ENCODE results near the gene FOXRED2.
A peak's percentile ranks its signal among the peaks of the same experiment; 100 is the strongest.

The FOXRED2 gene

DNA sequence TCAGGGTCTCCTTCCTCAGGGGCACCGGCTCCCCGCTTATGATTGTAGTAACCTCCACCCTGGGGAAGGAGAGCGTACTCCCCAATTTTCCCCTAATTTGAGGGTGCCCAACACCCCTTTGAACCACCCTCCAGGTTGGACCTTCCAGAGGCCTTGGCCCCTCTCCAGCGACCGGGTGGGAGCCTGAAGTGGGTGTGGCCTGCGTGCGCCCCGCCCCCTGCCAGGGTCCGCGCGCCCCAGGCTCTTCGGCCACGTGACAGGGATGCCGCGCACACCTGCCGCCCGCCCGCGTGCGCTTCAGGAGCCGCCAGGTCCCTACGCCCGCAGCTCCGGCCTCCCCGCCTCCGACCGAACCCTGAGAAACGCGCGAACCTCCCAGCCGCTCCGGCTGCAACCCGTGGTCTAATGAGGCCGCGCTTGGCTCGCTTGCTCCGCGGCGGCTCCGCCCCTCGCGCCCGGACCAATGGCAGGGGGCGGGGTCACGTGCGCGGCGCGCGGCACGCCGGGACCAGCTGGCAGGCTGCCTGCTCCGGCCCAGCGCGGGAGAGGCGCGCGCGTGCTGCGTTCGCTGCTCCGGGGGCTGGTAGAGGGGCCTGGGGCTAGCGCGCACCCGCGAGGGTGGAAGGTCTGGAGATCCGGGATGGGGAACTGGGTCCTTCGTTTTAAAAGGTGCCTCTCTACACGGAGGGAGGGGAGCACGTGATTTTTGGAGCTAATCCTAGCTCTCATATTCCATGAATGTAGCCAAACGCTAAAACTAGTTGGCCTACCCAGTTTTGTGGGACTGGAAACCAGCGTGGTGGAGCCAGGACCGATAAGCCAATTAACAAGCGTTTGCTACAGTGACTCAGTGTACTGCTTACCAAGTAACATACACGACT, at the start of gene FOXRED2:
Gene FOXRED2, minus strand, starts transcription at position 404 of the 881 bp plus-strand sequence. CDS start 618 bp downstream, outside the sequence.
- H3K4me3 Mint-ChIP-seq = peak within 1 kb of the TSS; percentile 76
- peak; percentile 89 to 90 for DNase-seq (ENCODE audit: low spot score in 2 of 2)
- ATAC-seq (ENCODE audit: low read depth) = peak; percentile 98
- no peak within 1 kb of the TSS for H3K27ac Mint-ChIP-seq
- H3K36me3 Mint-ChIP-seq = peaks cover 9% of the 10 kb centered on the region
- no peaks in the 10 kb centered on the region for H3K27me3 Mint-ChIP-seq
- peaks cover 6% of the 10 kb centered on the region for H3K4me1 Mint-ChIP-seq
- H3K9me3 Mint-ChIP-seq = no peaks in the 10 kb centered on the region

- DNase-seq (ENCODE audit: low spot score in 2 of 2) (no peak), ATAC-seq (ENCODE audit: low read depth) (no peak)
- H3K36me3 Mint-ChIP-seq = no peaks in the 10 kb centered on the region
- H3K27me3 Mint-ChIP-seq = peaks cover 4% of the 10 kb centered on the region
- peaks cover 2% of the 10 kb centered on the region for H3K9me3 Mint-ChIP-seq
- H3K27ac Mint-ChIP-seq = peak overlapping the region; percentile 98
- no peak overlapping the region for H3K4me3 Mint-ChIP-seq
- peaks cover 35% of the 10 kb centered on the region for H3K4me1 Mint-ChIP-seq
These were observed 47.3 kb upstream of the FOXRED2 start for GRCh38 chr22:36554098-36554497.

- peaks cover 2% of the 10 kb centered on the region for H3K9me3 Mint-ChIP-seq
- H3K4me3 Mint-ChIP-seq = peak overlapping the region; percentile 67
These were observed 45.4 kb upstream of the FOXRED2 start for GRCh38 chr22:36552289-36552688.

GRCh38 chr22:36550701-36551495, 44.1 kb upstream of the FOXRED2 start:
- Mint-ChIP-seq H3K36me3 (no peaks in the 10 kb centered on the region), H3K4me3 (peak overlapping the region; percentile 2), H3K27me3 (peaks cover 3% of the 10 kb centered on the region), H3K27ac (peak overlapping the region; percentile 98), H3K9me3 (peaks cover 2% of the 10 kb centered on the region), H3K4me1 (peaks cover 45% of the 10 kb centered on the region)
- no peak for ATAC-seq (ENCODE audit: low read depth)
- no peak for DNase-seq (ENCODE audit: low spot score in 2 of 2)

More at GRCh38 chr22:36552289-36552688, 45.4 kb upstream of the FOXRED2 start:
- Mint-ChIP-seq H3K36me3 (no peaks in the 10 kb centered on the region), H3K27me3 (peaks cover 2% of the 10 kb centered on the region), H3K27ac (peak overlapping the region; percentile 98), H3K4me1 (peaks cover 41% of the 10 kb centered on the region)
- DNase-seq (ENCODE audit: low spot score in 2 of 2) (peak in 1 of 2 donors; percentile 69), ATAC-seq (ENCODE audit: low read depth) (peak; percentile 93)

- peak overlapping the region; percentile 98 for H3K27ac Mint-ChIP-seq
- ATAC-seq (ENCODE audit: low read depth) = peak; percentile 11
- peaks cover 39% of the 10 kb centered on the region for H3K4me1 Mint-ChIP-seq
- no peak overlapping the region for H3K4me3 Mint-ChIP-seq
- H3K36me3 Mint-ChIP-seq = no peaks in the 10 kb centered on the region
- DNase-seq (ENCODE audit: low spot score in 2 of 2) = no peak
- peaks cover 2% of the 10 kb centered on the region for H3K9me3 Mint-ChIP-seq
- H3K27me3 Mint-ChIP-seq = peaks cover 3% of the 10 kb centered on the region
These were observed 42.2 kb upstream of the FOXRED2 start for GRCh38 chr22:36549033-36549432.

- no peak for ATAC-seq (ENCODE audit: low read depth)
- H3K4me3 Mint-ChIP-seq = no peak overlapping the region
These were observed 41.8 kb upstream of the FOXRED2 start for GRCh38 chr22:36548606-36549005.

GRCh38 chr22:36546932-36547331, 40.1 kb upstream of the FOXRED2 start:
- H3K27me3 Mint-ChIP-seq = peaks cover 3% of the 10 kb centered on the region

More at GRCh38 chr22:36548606-36549005, 41.8 kb upstream of the FOXRED2 start:
- DNase-seq (ENCODE audit: low spot score in 2 of 2) = no peak
- Mint-ChIP-seq H3K4me1 (peaks cover 37% of the 10 kb centered on the region), H3K27me3 (peaks cover 3% of the 10 kb centered on the region), H3K36me3 (no peaks in the 10 kb centered on the region), H3K9me3 (peaks cover 2% of the 10 kb centered on the region), H3K27ac (peak overlapping the region; percentile 98)

DNA sequence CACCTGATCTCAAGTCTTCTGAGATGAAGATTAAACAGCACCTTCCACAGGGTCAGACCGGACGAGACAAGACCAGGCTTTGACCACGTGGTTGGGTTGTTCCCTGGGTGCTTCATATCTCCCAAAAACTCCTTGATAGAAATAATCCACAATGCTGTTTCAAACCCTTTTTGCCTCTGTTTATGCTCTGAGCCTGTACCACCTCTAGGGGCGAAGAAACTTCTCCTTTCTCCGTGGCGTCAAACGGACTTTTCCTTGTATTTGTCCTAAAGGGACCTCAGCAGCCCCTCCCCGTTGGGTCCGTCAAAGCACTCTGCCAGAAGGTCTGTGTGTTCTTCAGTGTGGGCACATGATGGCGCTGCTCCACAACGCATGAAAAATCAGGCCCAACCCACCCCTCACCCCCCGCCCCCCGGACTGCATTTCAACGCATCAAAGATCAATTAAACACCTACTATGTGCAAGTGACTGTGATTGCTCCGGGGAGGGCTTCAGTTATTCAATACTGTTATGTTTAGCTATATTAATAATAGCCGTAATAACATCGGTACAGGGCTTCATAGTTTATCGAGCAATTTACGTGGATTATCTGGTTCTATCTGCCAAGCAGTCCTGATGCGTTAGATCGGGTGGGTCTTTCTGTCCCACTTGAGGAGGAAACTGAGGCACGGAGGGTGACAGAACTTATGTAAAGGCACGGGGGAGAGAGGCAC, 39.4 kb upstream of the FOXRED2 start:
- Mint-ChIP-seq H3K36me3 (no peaks in the 10 kb centered on the region), H3K4me1 (peaks cover 20% of the 10 kb centered on the region), H3K27ac (peak overlapping the region; percentile 11), H3K27me3 (peaks cover 3% of the 10 kb centered on the region), H3K4me3 (no peak overlapping the region), H3K9me3 (peaks cover 2% of the 10 kb centered on the region)
- DNase-seq (ENCODE audit: low spot score in 2 of 2) = peak in 1 of 2 donors; percentile 25
- ATAC-seq (ENCODE audit: low read depth) = peak; percentile 74

More at GRCh38 chr22:36546932-36547331, 40.1 kb upstream of the FOXRED2 start:
- H3K36me3 Mint-ChIP-seq = no peaks in the 10 kb centered on the region
- H3K4me3 Mint-ChIP-seq = no peak overlapping the region
- H3K27ac Mint-ChIP-seq = no peak overlapping the region
- H3K4me1 Mint-ChIP-seq = peaks cover 27% of the 10 kb centered on the region
- peaks cover 2% of the 10 kb centered on the region for H3K9me3 Mint-ChIP-seq
- no peak for DNase-seq (ENCODE audit: low spot score in 2 of 2)
- ATAC-seq (ENCODE audit: low read depth) = no peak

DNA sequence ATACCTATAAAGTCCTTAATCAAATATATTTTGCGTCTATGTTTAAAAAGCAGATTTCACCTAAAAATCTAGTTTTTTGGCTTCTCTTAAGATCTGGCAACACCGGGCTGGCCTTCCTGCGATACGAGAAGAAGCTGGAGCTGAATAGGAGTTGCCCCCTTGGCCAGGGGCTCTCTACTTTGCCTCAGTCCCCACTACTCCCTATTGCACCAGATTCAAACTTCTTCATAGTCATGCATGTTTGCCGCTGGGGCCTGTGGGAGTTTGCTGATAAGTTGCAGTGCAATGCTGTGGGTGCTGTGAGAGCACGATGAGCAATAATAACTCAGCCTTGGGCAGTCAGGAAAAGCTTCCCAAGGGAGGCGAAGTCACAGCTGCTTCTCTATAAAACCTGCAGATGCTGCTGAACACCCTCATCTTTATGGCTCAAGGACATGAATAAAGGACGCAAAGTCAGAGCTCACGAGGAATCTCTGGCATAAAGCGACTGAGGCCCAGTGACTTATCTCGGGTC, 37.3 kb upstream of the FOXRED2 start:
- no peaks in the 10 kb centered on the region for H3K9me3 Mint-ChIP-seq
- no peaks in the 10 kb centered on the region for H3K36me3 Mint-ChIP-seq
- no peak for DNase-seq (ENCODE audit: low spot score in 2 of 2)
- no peak overlapping the region for H3K4me3 Mint-ChIP-seq
- ATAC-seq (ENCODE audit: low read depth) = no peak
- H3K4me1 Mint-ChIP-seq = peaks cover 10% of the 10 kb centered on the region
- H3K27me3 Mint-ChIP-seq = peaks cover 10% of the 10 kb centered on the region
- no peak overlapping the region for H3K27ac Mint-ChIP-seq

DNA sequence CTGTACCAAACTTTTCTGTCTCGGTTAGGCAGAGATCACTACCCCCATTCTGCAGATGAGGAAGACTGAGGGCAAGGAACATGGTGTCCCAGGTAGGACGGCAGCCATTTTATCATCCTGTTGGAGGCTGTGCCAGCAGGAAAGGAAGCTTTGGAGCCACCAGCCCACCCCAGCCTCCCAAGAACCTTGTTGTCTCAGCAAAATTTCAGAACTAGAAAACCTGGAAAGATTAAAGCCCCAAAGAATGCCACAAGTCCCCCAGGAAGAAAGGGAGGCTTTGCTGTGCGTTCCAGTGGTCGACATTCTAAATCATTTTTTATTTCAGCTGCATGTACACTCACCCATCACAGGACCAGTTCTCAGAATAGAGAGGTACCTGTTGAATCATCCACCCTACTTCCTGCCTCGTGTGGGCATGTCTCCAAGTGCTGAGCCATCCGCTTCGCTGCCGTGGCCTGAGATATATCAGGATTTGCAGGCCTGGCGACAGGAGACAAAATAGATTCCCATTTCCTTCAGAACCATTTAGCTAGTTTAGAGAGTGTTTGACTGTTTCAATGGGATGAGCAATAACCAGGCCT, 35.1 kb upstream of the FOXRED2 start:
- H3K36me3 Mint-ChIP-seq = no peaks in the 10 kb centered on the region
- peaks cover 4% of the 10 kb centered on the region for H3K4me1 Mint-ChIP-seq
- no peak overlapping the region for H3K4me3 Mint-ChIP-seq
- no peak for DNase-seq (ENCODE audit: low spot score in 2 of 2)
- H3K27me3 Mint-ChIP-seq = peaks cover 10% of the 10 kb centered on the region
- no peaks in the 10 kb centered on the region for H3K9me3 Mint-ChIP-seq
- no peak overlapping the region for H3K27ac Mint-ChIP-seq
- ATAC-seq (ENCODE audit: low read depth) = no peak

DNA sequence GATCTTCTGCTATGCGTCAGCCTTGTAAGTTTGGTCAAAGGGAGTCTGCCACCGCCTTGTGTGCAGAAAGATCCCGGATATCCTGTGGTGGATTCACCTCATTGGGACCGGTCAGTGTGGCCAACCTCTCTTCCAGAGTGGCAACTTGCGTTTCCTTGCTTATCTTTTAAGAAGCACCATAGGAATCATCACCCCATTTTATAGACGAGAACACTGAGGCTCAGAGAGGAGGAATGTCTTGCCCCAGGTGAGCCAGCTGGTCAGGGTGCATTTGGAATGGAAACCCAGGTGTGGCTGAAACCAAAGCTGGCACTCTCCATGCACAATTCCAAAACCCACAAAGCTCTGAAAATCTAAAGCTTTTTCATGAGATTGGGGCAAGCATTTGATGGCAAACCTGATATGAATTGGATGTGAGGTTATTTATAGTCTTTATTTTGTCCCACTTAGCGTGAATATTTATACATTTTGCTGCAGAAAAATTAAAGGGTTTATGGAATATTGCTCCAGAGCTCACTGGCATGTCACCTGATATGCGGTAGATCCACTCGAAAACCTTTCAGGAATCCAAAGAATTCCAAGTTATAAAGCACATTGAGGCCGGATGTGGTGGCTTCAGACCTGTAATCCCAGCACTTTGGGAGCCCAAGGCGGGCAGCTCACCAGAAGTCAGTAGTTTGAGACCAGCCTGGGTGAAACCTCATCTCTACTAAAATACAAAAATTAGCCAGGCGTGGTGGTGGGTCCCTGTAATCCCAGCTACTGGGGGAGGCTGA, 34.2 kb upstream of the FOXRED2 start:
- H3K27ac Mint-ChIP-seq = no peak overlapping the region
- ATAC-seq (ENCODE audit: low read depth) (no peak), DNase-seq (ENCODE audit: low spot score in 2 of 2) (no peak)
- H3K36me3 Mint-ChIP-seq = no peaks in the 10 kb centered on the region
- peaks cover under 1% of the 10 kb centered on the region for H3K4me1 Mint-ChIP-seq
- H3K4me3 Mint-ChIP-seq = no peak overlapping the region
- H3K9me3 Mint-ChIP-seq = no peaks in the 10 kb centered on the region
- H3K27me3 Mint-ChIP-seq = peaks cover 8% of the 10 kb centered on the region

DNA sequence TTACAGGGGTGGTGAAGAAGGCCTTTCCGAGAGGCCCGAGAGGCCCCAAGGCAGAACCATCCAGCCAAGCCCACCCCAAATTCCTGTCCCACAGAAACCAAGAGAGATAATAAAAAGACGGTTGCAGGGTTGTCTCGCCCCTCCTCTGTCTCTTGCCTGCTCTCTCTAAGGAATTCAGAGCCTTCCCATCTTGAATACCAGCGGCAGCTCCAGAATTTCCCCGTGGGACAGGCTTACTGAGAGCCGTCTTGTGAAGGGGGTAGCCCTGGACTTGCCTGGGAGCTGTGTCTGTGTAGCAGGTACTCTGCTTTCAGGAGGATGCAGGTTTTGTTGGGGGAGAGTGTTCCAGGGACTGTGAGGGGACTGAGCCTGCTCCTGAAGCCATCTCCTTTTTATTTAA, 31.7 kb upstream of the FOXRED2 start:
- DNase-seq (ENCODE audit: low spot score in 2 of 2) = no peak
- H3K4me1 Mint-ChIP-seq = no peaks in the 10 kb centered on the region
- H3K9me3 Mint-ChIP-seq = peaks cover 4% of the 10 kb centered on the region
- no peaks in the 10 kb centered on the region for H3K36me3 Mint-ChIP-seq
- no peak overlapping the region for H3K4me3 Mint-ChIP-seq
- no peak for ATAC-seq (ENCODE audit: low read depth)
- H3K27ac Mint-ChIP-seq = no peak overlapping the region
- H3K27me3 Mint-ChIP-seq = peaks cover 10% of the 10 kb centered on the region
